SK-N-MC (cell line): Measurements from ENCODE around the gene TCTA.

Experiments
- EZH2 ChIP-seq: fragments of 200-600 bp; sonication (generic); IDR thresholded peaks from one replicate; pipeline ENCODE4 v1.6.1; 2017; ENCODE audit warnings: antibody characterized with exemption
- FOXP2 ChIP-seq: optimal IDR thresholded peaks from 2 replicates; pipeline ENCODE3; 2011; ENCODE audit warnings: mild to moderate bottlenecking, moderate library complexity; ENCODE audit not compliant: insufficient read depth; ENCODE audit errors: extremely low read length, control extremely low read depth
- POLR2AphosphoS5 ChIP-seq: IDR thresholded peaks from 2 replicates; pipeline ENCODE4 v1.6.1; 2012; ENCODE audit warnings: mild to moderate bottlenecking, low read depth, low read length, borderline replicate concordance

- TF ChIP-seq POLR2AphosphoS5 = no peak
- TF ChIP-seq EZH2 = no peak
- no peak for TF ChIP-seq FOXP2
Measured at GRCh38 chr3:49417516-49418120, 5.4 kb downstream of the TCTA start.
